ENCODE results near the gene TMEM179B. TPM values are rescaled to one million over a fixed set of nuclear protein-coding genes. Genes with fewer than 3 reads are reported as not detected.

The TMEM179B gene
- total and polyA plus RNA-seq, 2 of the 13 experiments (the other 11 are each of a cell fraction or from before 2014, with no cell fraction given), result 24.8 to 25.7 TPM

- TF ChIP-seq ZNF414 (CRISPR knock-in tag; IDR thresholded peaks at IDR 0.05), result no peak
- no peak; the same call in 1 of the 2 replicates for TF ChIP-seq NCOR1 (IDR thresholded peaks at IDR 0.05; ENCODE audit: borderline replicate concordance, low read length)
- no peak for TF ChIP-seq EEA1 (CRISPR knock-in tag; IDR thresholded peaks at IDR 0.05; ENCODE audit: borderline replicate concordance)
- no peak for TF ChIP-seq MXD4 (CRISPR knock-in tag; IDR thresholded peaks at IDR 0.05)
- TF ChIP-seq ZBTB3 (CRISPR knock-in tag; IDR thresholded peaks at IDR 0.05; ENCODE audit: borderline replicate concordance, low read depth), result no peak
- TF ChIP-seq ZNF639 (CRISPR knock-in tag; conservative IDR thresholded peaks at IDR 0.05), result 0 out of 2 replicates have a peak, but pooled peaks have one; percentile 27
- TF ChIP-seq ZNF574 (CRISPR knock-in tag; IDR thresholded peaks at IDR 0.05), result peak; percentile 26; the same call in 1 of the 2 replicates
- no peak for TF ChIP-seq SCMH1 (CRISPR knock-in tag; IDR thresholded peaks at IDR 0.05; ENCODE audit: borderline replicate concordance)
- no peak for TF ChIP-seq E2F1 (CRISPR knock-in tag; IDR thresholded peaks at IDR 0.05)
- TF ChIP-seq RFX1 (IDR thresholded peaks at IDR 0.05), result no peak
- TF ChIP-seq CBX1 (IDR thresholded peaks at IDR 0.05; ENCODE audit: low read depth), result no peak
- TF ChIP-seq NR2F6 (IDR thresholded peaks at IDR 0.05), result no peak; the same call in 1 of the 2 replicates
- TF ChIP-seq NR2F6 (CRISPR knock-in tag; IDR thresholded peaks at IDR 0.05), result 0 out of 2 replicates have a peak, but pooled peaks have one; percentile 12
- no peak for TF ChIP-seq ZKSCAN5 (CRISPR knock-in tag; IDR thresholded peaks at IDR 0.05)
- TF ChIP-seq MAFK (conservative IDR thresholded peaks at IDR 0.05 in 1 of 2, IDR thresholded peaks at IDR 0.05 in 1 of 2; ENCODE audit: low read length in 2 of 2), result no peak
- no peak for TF ChIP-seq NKX3-1 (CRISPR knock-in tag; IDR thresholded peaks at IDR 0.05)
- no peak for TF ChIP-seq AHDC1 (CRISPR knock-in tag; IDR thresholded peaks at IDR 0.05; ENCODE audit: borderline replicate concordance)
- TF ChIP-seq NR2F2 (IDR thresholded peaks at IDR 0.05; ENCODE audit: borderline replicate concordance, low read depth), result no peak
Measured at GRCh38 chr11:62753736-62754603, 33.2 kb upstream of the TMEM179B start, which contains the start of gene ZBTB3 (continued).
